ENCODE results near the gene ONECUT3. TPM values are rescaled to one million over a fixed set of nuclear protein-coding genes. Genes with fewer than 3 reads are reported as not detected.

Gene ONECUT3
- total and polyA plus RNA-seq, 9 of the 15 experiments (the other 6 are each of a cell fraction or from before 2014, with no cell fraction given): not detected

- TF ChIP-seq JUND (IDR thresholded peaks at IDR 0.05; ENCODE audit: borderline replicate concordance, low read depth, low read length): no peak
- peak; percentile 33; the same call in 1 of the 3 replicates for TF ChIP-seq JUND (tag; IDR thresholded peaks at IDR 0.05; ENCODE audit: borderline replicate concordance, low read depth, low read length)
- TF ChIP-seq TAL1 (IDR thresholded peaks at IDR 0.05): no peak
- peak; percentile 93 to 98 for TF ChIP-seq MAZ (CRISPR knock-in tag; conservative IDR thresholded peaks at IDR 0.05 in 1 of 2, IDR thresholded peaks at IDR 0.05 in 1 of 2)
- TF ChIP-seq MXD1 (CRISPR knock-in tag; IDR thresholded peaks at IDR 0.05; ENCODE audit: borderline replicate concordance, poor library complexity, severe bottlenecking): no peak
- TF ChIP-seq DEAF1 (CRISPR knock-in tag; IDR thresholded peaks at IDR 0.05): peak; percentile 94
- TF ChIP-seq NONO (IDR thresholded peaks at IDR 0.05; ENCODE audit: low read depth in 2 of 2, low read length in 1 of 2): 0 out of 4 replicates have a peak, but pooled peaks of 1 of the 2 experiments have one; percentile 33
- TF ChIP-seq RBM25 (IDR thresholded peaks at IDR 0.05; ENCODE audit: low read depth, low read length, severe bottlenecking): no peak
- no peak for TF ChIP-seq ID3 (CRISPR knock-in tag; IDR thresholded peaks at IDR 0.05)
- no peak for TF ChIP-seq ID3 (tag; IDR thresholded peaks at IDR 0.05)
- no peak for TF ChIP-seq PHF8 (IDR thresholded peaks at IDR 0.05; ENCODE audit: borderline replicate concordance, low read length)
- TF ChIP-seq ZBTB33 (CRISPR knock-in tag; IDR thresholded peaks at IDR 0.05): no peak
- peak; percentile 59; the same call in 1 of the 2 replicates for TF ChIP-seq MYC (IDR thresholded peaks at IDR 0.05; ENCODE audit: low read depth, low read length)
- TF ChIP-seq MYC (CRISPR knock-in tag; IDR thresholded peaks at IDR 0.05; ENCODE audit: borderline replicate concordance, low read depth): no peak
- TF ChIP-seq ZNF696 (CRISPR knock-in tag; conservative IDR thresholded peaks at IDR 0.05): no peak
- TF ChIP-seq HEY1 (CRISPR knock-in tag; IDR thresholded peaks at IDR 0.05; ENCODE audit: borderline replicate concordance): no peak
- no peak for TF ChIP-seq NR1H2 (CRISPR knock-in tag; IDR thresholded peaks at IDR 0.05)
- 0 out of 4 replicates have a peak, but pooled peaks of 1 of the 2 experiments have one; percentile 5 for TF ChIP-seq RCOR1 (IDR thresholded peaks at IDR 0.05; ENCODE audit: borderline replicate concordance in 1 of 2, low read depth in 2 of 2, low read length in 2 of 2)
- TF ChIP-seq TEAD1 (CRISPR knock-in tag; IDR thresholded peaks at IDR 0.05): peak in 1 of 2 experiments; percentile 33; a peak in 1 of 4 replicates
- TF ChIP-seq EP400 (IDR thresholded peaks at IDR 0.05): peak; percentile 28
- TF ChIP-seq HCFC1 (IDR thresholded peaks at IDR 0.05; ENCODE audit: low read depth, low read length): no peak
These were observed 14.2 kb downstream of the ONECUT3 start (continued) for GRCh38 chr19:1767464-1767933.
